Breast epithelium (tissue), 3 donors: ENCODE measurements around the gene PARG.

Source experiments
- POLR2A ChIP-seq: fragments of 450-650 bp; IDR thresholded peaks from one replicate; pipeline ENCODE4 v1.6.1; 2016; ENCODE audit warnings: antibody characterized with exemption, mild to moderate bottlenecking, moderate library complexity
- POLR2AphosphoS5 ChIP-seq, 3 donors: sonication (generic); formaldehyde crosslinking; IDR thresholded peaks; one replicate each; pipeline ENCODE4 v1.6.1; 2017; ENCODE audit warnings: antibody characterized with exemption in 3 of 3
- TF ChIP-seq, protein P1 (sequence below), 3 donors: fragments of 450-650 bp; IDR thresholded peaks; one replicate each; pipeline ENCODE4 v1.5.1; 2016 to 2017; ENCODE audit warnings: antibody characterized with exemption in 3 of 3, mild to moderate bottlenecking in 3 of 3, moderate library complexity in 3 of 3

DNA sequence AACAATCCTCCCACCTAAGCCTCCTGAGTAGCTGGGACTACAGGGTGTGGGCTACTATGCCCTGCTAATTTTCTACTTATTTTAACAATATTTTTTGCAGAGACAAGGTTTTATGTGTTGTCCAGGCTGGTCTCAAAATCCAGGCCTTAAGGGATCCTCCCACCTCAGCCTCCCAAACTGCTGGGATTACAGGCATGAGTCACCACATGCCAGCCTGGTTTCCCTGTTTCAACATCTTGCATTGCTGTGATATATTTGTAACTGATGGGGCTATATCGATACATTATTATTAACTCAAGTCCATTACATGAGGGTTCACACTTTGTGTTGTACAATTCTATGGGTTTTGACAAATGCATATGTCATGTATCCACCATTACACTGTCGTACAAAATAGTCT, 137.8 kb downstream of the PARG start:
- TF ChIP-seq POLR2A (no peak), POLR2AphosphoS5 (IDR thresholded peaks at IDR 0.05) (no peak)
- TF ChIP-seq, protein P1, sequence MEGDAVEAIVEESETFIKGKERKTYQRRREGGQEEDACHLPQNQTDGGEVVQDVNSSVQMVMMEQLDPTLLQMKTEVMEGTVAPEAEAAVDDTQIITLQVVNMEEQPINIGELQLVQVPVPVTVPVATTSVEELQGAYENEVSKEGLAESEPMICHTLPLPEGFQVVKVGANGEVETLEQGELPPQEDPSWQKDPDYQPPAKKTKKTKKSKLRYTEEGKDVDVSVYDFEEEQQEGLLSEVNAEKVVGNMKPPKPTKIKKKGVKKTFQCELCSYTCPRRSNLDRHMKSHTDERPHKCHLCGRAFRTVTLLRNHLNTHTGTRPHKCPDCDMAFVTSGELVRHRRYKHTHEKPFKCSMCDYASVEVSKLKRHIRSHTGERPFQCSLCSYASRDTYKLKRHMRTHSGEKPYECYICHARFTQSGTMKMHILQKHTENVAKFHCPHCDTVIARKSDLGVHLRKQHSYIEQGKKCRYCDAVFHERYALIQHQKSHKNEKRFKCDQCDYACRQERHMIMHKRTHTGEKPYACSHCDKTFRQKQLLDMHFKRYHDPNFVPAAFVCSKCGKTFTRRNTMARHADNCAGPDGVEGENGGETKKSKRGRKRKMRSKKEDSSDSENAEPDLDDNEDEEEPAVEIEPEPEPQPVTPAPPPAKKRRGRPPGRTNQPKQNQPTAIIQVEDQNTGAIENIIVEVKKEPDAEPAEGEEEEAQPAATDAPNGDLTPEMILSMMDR (IDR thresholded peaks at IDR 0.05): no peak
